ENCODE measurements around the gene HYAL3. TPM values are rescaled to one million over a fixed set of nuclear protein-coding genes. Genes with fewer than 3 reads are reported as not detected.
A peak's percentile ranks its signal among the peaks of the same experiment; 100 is the strongest.

HYAL3 gene
- total RNA-seq, 2 donors from 2014 or later = 0.74 to 3.5 TPM

GRCh38 chr3:50326182-50326541 lies 27.0 kb upstream of the HYAL3 start:
- Histone ChIP-seq H3K9me3 (no peaks in the 10 kb centered on the region), H3K4me1 (peaks cover 0 to 66% of the 10 kb centered on the region in 2 donors), H3K27ac (peak overlapping the region in 1 of 2 donors; percentile 93), H3K4me3 (no peak overlapping the region), H3K27me3 (no peaks in the 10 kb centered on the region), H3K36me3 (peaks cover 29% of the 10 kb centered on the region)
- DNase-seq (ENCODE audit: low spot score) = no peak
- no peak for TF ChIP-seq CTCF (IDR thresholded peaks at IDR 0.05)

DNA sequence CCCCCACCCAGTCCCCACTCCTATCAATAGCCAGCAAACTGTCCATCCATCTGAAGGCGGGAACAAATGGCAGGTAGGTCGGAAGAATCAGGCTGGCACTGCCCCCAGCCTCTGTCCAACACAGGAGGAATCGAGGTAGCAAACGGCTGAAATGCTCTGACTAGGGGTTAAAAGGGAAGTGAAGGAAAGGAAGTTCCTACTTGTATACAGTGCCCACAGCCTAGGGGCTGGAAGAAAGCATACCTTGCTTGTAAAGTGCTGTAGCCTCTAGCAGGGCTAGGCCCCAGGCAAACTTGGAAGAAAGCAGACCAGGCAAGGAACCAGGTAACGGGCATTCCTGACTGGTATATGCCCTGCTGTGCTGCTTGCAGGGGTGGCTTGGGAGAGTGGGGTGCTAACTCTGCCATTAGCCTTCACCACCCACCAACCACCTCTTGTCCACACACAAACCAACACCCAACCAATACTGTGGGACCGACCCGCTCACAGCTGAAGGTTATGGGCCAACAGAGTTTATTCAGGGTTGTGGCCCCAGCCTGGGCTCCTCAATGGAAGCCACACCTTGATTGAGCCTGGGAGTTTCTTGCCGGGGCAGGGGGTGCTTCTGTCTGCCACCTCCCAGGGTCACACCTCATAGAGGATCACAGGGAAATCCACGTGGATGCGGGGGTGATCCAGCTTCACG lies 26.4 kb upstream of the HYAL3 start:
- no peak for TF ChIP-seq CTCF (IDR thresholded peaks at IDR 0.05)
- no peaks in the 10 kb centered on the region for H3K27me3 ChIP-seq
- no peaks in the 10 kb centered on the region for H3K9me3 ChIP-seq
- H3K4me3 ChIP-seq = no peak overlapping the region
- peaks cover 24% of the 10 kb centered on the region for H3K36me3 ChIP-seq
- H3K4me1 ChIP-seq = peaks cover 0 to 66% of the 10 kb centered on the region in 2 donors
- peak overlapping the region in 1 of 2 donors; percentile 93 for H3K27ac ChIP-seq
- DNase-seq (ENCODE audit: low spot score) = no peak

DNA sequence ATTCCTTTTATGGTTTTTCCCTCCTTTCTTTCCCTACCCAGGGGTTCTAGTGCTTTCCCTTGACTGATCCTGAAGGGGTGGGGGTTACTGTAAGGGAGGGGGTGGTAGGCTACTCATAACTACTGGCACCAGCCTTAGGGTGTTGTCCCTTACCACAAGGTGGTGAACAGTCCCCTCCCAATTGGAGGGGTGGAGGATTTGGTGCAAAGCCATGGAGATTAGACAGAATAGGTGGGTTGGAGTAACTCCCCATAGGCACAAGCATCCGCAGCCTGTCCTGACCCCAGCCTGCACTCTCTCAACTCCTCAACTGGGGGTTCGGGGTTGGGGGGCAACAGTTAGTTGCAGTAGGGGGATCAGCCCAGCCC lies 25.9 kb upstream of the HYAL3 start:
- Histone ChIP-seq H3K4me1 (peaks cover 0 to 71% of the 10 kb centered on the region in 2 donors), H3K9me3 (no peaks in the 10 kb centered on the region), H3K36me3 (peaks cover 18% of the 10 kb centered on the region), H3K27me3 (no peaks in the 10 kb centered on the region), H3K4me3 (no peak overlapping the region), H3K27ac (peak overlapping the region; percentile 93)
- DNase-seq (ENCODE audit: low spot score) = no peak
- no peak for TF ChIP-seq CTCF (IDR thresholded peaks at IDR 0.05)

DNA sequence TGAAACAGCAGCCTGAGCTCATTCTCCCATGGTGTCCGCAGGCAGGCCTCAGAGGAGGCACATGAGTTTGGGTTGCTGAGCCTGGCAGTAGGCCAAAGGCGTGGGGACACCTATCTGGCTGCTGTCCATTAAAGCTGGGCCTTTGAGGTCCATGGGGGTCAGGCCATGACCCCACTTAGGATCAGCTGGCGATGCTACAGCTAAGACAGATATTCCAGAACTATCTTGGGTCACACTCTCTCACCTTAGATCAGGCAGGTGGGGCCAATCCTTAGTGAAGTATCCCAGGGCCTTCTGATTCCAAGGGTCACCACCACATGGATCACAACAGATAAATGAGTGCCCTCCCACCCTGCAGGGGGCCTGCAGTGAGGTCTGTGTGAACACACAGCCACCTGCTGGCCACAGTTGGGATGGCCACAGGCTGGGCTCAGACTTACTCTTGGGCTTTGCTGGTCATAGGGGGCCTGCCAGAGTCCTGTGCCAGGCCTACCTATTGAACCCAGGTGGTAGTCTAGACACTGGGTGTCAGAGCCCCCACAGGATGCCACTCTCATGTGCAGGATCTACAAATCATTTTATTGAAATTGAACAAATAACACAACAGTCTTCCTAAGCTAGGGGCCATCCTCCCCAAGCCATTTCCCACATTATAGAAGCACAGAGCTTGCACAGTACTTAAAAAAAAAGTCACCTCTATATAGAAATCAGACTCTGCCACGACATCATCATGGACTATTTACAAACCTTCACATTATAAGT lies 25.3 kb upstream of the HYAL3 start:
- H3K36me3 ChIP-seq = peaks cover 13% of the 10 kb centered on the region
- H3K27me3 ChIP-seq = no peaks in the 10 kb centered on the region
- H3K4me1 ChIP-seq = peaks cover 0 to 77% of the 10 kb centered on the region in 2 donors
- peak; percentile 76 for DNase-seq (ENCODE audit: low spot score)
- H3K4me3 ChIP-seq = no peak overlapping the region
- H3K27ac ChIP-seq = peak overlapping the region; percentile 93
- no peaks in the 10 kb centered on the region for H3K9me3 ChIP-seq
- peak; percentile 80 to 91 for TF ChIP-seq CTCF (IDR thresholded peaks at IDR 0.05)

DNA sequence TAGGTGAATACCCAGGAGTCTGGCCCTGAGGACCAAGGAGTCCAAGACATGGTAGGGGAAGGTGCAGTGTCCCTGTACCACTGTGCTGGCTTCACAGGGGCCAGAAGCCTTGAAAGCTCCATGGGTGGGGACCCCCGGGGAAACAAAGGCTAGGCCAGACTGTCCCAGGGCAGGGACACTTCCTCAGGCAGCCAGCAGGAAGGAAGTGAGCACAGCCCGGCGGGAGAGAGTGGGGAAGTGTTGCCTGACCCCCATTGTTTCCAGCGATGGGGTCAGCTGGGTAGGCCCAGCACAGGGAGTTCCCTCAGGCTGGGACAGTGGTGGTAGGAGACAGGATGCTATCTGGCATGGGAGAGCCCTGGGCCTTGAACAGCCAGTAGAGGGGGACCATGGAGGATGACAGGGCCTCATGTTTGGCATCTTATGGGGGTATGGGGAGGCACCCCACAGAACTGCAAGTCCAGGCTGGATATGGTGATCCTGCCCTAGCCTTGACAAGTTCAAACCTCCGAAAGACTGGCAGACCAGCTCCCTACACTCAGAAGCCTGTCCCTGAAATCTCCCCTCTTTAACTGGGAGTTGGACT lies 24.5 kb upstream of the HYAL3 start:
- no peak overlapping the region for H3K4me3 ChIP-seq
- H3K27ac ChIP-seq = peak overlapping the region; percentile 93
- peak; percentile 75 for DNase-seq (ENCODE audit: low spot score)
- no peak for TF ChIP-seq CTCF (IDR thresholded peaks at IDR 0.05)
- peaks cover 13% of the 10 kb centered on the region for H3K36me3 ChIP-seq
- H3K4me1 ChIP-seq = peaks cover 0 to 80% of the 10 kb centered on the region in 2 donors
- no peaks in the 10 kb centered on the region for H3K27me3 ChIP-seq
- no peaks in the 10 kb centered on the region for H3K9me3 ChIP-seq

All from right atrium auricular region (tissue), 2 donors.